ENCODE results near the gene NLGN4X. TPM values are rescaled to one million over a fixed set of nuclear protein-coding genes. Genes with fewer than 3 reads are reported as not detected.

The NLGN4X gene
- total RNA-seq, 1 donor from 2014 or later = 45.0 TPM

GRCh38 chrX:6187256-6187655 is 41.4 kb downstream of the NLGN4X start:
- no peak for TF ChIP-seq CTCF (IDR thresholded peaks at IDR 0.05; ENCODE audit: unreplicated experiment)

GRCh38 chrX:6184900-6185515 is 43.7 kb downstream of the NLGN4X start:
- no peak overlapping the region for H3K4me3 Mint-ChIP-seq (ENCODE audit: low read depth)
- peaks cover 13% of the 10 kb centered on the region for H3K4me1 Mint-ChIP-seq (ENCODE audit: low read depth)
- no peaks in the 10 kb centered on the region for H3K9me3 Mint-ChIP-seq (ENCODE audit: low read depth)

More at GRCh38 chrX:6187256-6187655, 41.4 kb downstream of the NLGN4X start:
- Mint-ChIP-seq H3K4me3 (ENCODE audit: low read depth) (no peak overlapping the region), H3K9me3 (ENCODE audit: low read depth) (no peaks in the 10 kb centered on the region), H3K4me1 (ENCODE audit: low read depth) (peaks cover 20% of the 10 kb centered on the region), H3K27ac (no peak overlapping the region), H3K27me3 (no peaks in the 10 kb centered on the region), H3K36me3 (ENCODE audit: insufficient read depth) (peaks cover 10% of the 10 kb centered on the region)
- no peak for DNase-seq (ENCODE audit: low spot score, unreplicated experiment)

GRCh38 chrX:6175914-6176313 is 52.8 kb downstream of the NLGN4X start:
- no peak for TF ChIP-seq CTCF (IDR thresholded peaks at IDR 0.05; ENCODE audit: unreplicated experiment)
- no peaks in the 10 kb centered on the region for H3K27me3 Mint-ChIP-seq
- H3K4me3 Mint-ChIP-seq (ENCODE audit: low read depth) = no peak overlapping the region
- peaks cover 4% of the 10 kb centered on the region for H3K9me3 Mint-ChIP-seq (ENCODE audit: low read depth)
- peaks cover 8% of the 10 kb centered on the region for H3K4me1 Mint-ChIP-seq (ENCODE audit: low read depth)
- H3K36me3 Mint-ChIP-seq (ENCODE audit: insufficient read depth) = no peaks in the 10 kb centered on the region
- H3K27ac Mint-ChIP-seq = no peak overlapping the region
- no peak for DNase-seq (ENCODE audit: low spot score, unreplicated experiment)

More at GRCh38 chrX:6184900-6185515, 43.7 kb downstream of the NLGN4X start:
- no peak for DNase-seq (ENCODE audit: low spot score, unreplicated experiment)
- no peak overlapping the region for H3K27ac Mint-ChIP-seq
- no peaks in the 10 kb centered on the region for H3K27me3 Mint-ChIP-seq
- H3K36me3 Mint-ChIP-seq (ENCODE audit: insufficient read depth) = peaks cover 8% of the 10 kb centered on the region
- TF ChIP-seq CTCF (IDR thresholded peaks at IDR 0.05; ENCODE audit: unreplicated experiment) = no peak

GRCh38 chrX:6170424-6170823 is 58.2 kb downstream of the NLGN4X start:
- H3K4me1 Mint-ChIP-seq (ENCODE audit: low read depth) = peaks cover 3% of the 10 kb centered on the region
- H3K36me3 Mint-ChIP-seq (ENCODE audit: insufficient read depth) = no peaks in the 10 kb centered on the region
- TF ChIP-seq CTCF (IDR thresholded peaks at IDR 0.05; ENCODE audit: unreplicated experiment) = no peak
- H3K4me3 Mint-ChIP-seq (ENCODE audit: low read depth) = no peak overlapping the region
- no peaks in the 10 kb centered on the region for H3K27me3 Mint-ChIP-seq
- peaks cover 4% of the 10 kb centered on the region for H3K9me3 Mint-ChIP-seq (ENCODE audit: low read depth)
- no peak for DNase-seq (ENCODE audit: low spot score, unreplicated experiment)
- no peak overlapping the region for H3K27ac Mint-ChIP-seq

- Mint-ChIP-seq H3K4me3 (ENCODE audit: low read depth) (no peak overlapping the region), H3K27me3 (no peaks in the 10 kb centered on the region), H3K9me3 (ENCODE audit: low read depth) (peaks cover 4% of the 10 kb centered on the region), H3K36me3 (ENCODE audit: insufficient read depth) (no peaks in the 10 kb centered on the region), H3K4me1 (ENCODE audit: low read depth) (peaks cover 3% of the 10 kb centered on the region), H3K27ac (no peak overlapping the region)
- TF ChIP-seq CTCF (IDR thresholded peaks at IDR 0.05; ENCODE audit: unreplicated experiment) = no peak
- DNase-seq (ENCODE audit: low spot score, unreplicated experiment) = no peak
Observed at GRCh38 chrX:6169407-6169806, 59.3 kb downstream of the NLGN4X start.

All from progenitor cell of endocrine pancreas (in vitro differentiated cells).